GM18867 (cell line): ENCODE results near the gene TPD52L3.

Source experiments
- ATAC-seq: cut with Tn5 transposase; IDR thresholded peaks from one replicate; pipeline ENCODE4 v1.9.1; 2021; ENCODE audit warnings: mild to moderate bottlenecking, moderate library complexity; ENCODE audit not compliant: unreplicated experiment

Gene TPD52L3

DNA sequence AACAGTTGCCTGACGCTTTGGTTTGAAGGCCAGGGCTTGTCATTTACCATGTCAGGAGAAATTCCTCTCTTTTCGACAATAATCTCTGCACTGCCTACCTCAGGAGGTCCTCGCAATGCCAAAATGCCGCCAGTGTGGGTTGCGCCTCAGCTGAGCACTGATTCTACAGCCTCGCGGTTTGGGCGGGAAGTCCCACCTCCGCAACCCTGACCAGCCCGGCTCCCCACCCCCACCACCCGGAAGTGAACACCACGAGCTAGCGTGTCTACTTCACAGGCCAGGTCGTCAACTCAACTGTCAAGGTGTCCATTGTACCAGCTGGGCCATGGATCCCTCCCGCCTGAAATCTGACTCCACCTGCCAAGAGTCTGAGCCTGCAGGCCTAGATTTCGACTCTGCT is at the start of gene TPD52L3:
TSS of gene TPD52L3 (plus strand) at position 273 of the 400 bp plus-strand sequence. CDS start 221 bp downstream, outside the sequence.
- ATAC-seq, result no peak

DNA sequence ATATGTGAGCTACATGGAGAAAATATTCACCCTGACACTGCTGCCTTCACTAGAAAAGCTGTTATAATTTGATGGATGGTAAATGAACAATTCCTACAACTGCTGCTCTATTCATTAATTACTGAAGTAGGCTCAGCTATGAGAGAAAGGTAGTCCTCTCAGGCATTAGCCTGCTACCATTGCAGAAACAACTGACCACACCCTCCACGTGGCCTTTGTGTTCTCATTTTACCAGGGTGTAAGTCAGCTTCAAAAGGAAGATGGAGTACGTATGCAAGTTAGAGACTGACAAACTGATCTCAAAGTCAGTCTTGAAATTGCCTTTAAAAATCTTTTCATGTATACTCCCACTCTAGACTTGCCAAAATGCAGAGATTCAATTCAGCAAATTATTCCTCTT is 26.3 kb upstream of the TPD52L3 start:
- ATAC-seq, result no peak

DNA sequence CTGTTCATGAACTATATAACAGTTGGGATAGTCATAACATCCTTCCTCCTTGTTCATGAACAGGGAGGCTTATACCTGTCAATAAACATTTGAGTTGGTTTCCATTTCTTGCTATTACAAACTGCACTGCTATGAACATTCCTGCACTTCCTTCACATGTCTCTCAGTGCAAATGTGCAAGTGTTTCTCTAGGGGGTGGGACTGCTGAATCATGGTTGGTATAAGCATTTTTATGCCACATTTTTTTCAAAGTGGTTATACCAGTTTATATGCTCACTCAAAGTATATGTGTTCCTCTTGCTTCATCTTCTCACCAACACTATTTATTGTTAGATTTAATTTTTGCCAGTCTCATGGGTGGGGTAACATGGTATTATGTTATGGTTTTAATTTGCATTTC is 25.8 kb upstream of the TPD52L3 start:
- no peak for ATAC-seq

DNA sequence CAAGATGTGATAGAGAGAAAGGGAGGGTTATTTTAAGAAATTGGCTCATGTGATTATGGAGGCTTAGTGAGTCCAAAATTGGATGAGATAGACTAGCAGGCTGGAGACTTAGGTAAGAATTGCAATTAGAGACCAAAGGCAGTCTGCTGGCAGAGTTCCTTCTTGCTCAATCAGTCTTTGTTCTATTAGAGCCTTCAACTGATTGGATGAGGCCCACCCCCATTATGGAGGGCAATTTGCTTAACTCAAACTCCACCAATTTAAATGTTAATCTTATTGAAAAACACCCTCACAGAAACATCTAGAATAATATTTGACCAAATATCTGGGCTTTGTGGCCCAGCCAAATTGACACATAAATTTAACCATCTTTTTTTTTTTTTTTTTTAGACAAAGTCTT is 23.9 kb upstream of the TPD52L3 start:
- ATAC-seq, result no peak

DNA sequence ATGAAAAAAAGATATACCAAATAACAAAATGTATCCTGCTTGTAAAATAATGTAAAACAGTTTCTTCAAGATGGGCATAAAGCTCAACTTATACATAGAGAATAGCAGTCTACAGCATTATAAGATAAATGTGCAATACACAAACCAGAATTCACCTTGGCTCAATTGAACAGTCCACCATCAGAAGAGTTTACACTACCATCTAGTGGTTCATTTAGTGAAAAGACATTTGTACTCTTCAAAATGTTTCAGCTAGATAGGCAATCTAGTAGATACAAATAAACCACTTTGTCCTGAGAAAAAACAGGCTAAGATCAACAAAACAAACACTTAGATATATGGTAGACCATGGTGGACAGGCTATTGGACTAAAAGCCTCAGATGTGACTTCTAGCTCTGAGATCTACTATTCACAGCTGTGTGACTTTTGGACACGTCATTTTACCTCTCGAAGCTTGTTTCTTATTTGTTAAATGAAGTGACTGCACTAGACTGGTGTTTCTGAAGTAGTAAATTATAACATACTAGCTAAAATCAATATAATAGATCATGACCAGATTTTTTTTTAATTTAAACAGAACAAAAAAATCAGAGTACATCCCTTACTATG is 22.1 kb upstream of the TPD52L3 start:
- ATAC-seq, result peak; percentile 50

DNA sequence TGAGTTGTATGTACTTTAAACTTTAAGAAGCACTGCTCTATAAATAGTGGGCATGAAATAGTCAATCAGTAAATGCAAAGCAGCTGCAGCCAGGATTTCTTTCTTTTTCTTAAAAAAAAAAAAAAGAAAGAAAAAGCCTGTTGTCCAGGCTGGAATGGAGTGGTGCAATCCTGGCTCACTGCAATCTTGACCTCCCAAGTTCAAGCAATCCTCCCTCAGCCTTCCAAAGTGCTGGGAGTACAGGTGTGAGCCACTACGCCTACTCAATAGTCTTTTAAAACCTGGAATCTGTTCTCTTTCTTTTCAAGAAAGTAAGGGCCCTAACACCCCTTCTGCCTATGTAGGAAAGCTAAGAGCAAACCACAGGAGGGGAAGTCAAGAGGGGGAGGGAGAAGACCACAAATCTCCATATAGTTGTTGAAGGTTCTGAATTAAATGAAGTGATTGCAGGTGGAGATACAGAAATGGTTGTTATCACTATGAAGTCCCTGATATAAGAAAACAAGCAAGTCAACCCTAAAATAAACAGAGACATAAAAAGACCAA is 20.6 kb upstream of the TPD52L3 start:
- no peak for ATAC-seq

DNA sequence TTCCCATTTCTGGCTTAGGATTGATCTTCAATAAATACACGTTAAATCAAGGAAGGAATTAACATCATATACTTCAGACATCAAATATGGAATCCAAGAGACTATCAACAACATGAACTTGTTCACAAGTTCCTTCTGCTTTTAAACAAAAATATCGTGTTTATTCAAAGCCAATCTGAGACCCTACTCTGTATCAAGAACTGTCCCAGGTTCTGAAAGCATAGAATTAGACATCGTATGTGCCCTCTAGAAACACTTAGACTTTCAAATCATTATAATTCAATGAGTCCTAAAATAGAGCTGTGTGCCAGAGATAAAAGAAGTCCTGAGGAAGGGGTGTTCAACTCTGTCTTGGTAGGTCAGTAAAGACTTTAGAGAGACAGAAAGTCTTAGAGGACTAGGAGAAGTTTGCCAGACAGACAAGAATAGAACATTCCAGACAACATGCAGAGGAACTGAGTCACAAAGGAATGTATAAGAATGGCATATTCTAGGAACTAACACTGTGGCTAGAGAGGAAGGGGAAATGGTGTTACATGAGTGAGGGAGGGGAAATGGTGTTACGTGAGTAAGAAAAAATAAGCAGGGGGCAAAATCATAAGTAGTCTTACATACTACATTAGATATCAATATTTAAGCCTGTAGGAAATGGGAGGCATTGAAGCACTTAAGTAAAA is 2.9 kb downstream of the TPD52L3 start:
- ATAC-seq, result no peak

DNA sequence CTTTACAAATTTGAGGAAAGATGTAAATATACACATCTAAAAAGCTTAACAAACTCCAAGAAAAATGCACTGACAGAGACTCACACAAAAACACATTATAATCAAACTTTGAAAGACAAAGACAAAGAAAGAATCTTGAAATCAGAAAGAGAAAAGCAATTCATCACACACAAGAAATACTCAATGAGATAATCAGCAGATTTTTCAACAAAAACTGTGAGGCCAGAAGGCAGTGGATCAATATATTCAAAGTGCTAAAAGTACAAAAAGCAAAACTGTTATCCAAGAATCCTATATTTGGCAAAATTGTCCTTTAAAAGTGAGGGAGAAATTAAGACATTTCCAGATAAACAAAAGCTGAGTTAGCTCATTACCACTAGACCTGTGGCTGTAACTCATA is 6.1 kb downstream of the TPD52L3 start:
- no peak for ATAC-seq

DNA sequence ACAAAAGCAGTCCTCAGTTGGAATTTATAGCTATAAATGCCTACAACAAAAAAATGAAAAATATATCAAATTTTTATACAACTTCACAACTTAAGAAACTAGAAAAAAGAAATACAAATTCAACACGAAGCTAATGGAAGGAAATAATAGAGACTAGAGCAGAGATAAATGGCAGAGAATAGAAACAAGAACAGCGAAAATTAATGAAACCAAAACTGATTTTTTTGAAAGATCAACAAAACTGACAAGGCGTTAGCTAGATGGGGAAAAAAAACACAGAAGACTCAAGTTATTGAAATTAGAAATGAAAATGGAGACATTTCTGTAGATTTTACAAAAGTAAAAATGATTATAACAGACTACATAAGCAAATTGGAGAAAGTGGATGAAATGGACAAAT is 20.6 kb downstream of the TPD52L3 start:
- ATAC-seq, result no peak

DNA sequence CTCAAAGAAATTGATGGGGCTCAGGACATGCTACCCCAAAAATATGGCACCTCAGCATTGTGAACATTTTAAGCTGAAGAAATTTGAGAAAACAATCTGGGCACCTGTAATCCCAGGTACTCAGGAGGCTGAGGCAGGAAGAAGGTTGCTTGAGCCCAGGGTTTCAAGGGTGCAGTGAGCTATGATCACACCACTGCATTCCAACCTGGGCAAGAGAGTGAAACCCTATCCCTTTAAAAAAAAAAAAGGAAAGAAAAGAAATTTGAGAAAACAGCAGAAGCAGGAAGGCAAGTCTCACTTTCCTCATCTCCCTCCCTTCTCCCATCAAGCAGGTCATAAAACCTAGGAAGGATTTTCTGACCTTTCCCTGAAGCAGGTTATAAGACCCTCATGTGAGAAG is 23.6 kb downstream of the TPD52L3 start:
- ATAC-seq, result no peak

DNA sequence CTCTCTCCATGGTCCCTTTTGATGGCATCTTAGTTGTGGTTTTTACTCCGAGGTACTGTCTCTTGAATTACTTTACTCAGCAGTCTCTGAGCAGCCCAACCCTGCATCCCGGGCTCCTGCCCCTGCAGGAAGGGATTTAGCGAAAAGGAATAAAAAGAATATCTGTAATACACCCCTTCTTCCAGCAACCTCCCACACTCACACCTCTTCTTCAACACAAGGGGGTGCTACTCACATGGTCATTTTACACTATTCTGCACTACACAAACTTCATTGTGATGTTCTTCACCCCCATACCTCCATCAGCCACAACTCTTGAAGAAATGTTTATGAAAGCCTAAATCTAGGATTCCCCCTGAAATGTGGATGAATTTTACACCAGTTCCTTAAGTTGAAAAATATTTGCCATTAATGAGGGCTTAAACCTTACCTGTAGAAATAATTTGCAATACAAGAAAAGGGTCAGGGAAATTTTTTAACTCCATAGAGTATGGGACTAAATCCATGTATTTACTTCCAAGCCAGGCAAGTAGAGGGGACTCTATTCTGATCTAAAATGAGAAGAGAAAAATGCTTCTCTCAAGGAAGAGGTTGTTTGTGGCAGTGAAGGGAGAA is 26.0 kb downstream of the TPD52L3 start:
- ATAC-seq, result peak; percentile 82

DNA sequence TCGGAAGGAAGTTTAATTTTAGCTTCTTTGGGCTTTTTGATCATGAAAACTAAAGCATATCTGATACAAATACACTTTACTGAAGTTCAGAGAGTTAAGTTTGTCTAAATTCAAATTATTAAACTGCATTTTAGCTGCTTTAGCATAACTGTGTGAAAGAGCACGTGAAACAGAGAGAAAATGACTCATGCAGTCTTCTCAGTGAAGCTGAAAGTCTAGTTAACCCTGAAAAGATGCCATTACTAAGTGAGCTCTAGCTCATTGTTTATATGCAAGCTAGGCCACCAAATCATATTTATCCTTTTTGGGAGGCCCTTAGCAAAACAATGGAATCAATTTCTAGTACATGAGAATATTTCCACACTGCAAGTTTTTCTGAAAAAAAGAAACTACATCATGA is 27.6 kb downstream of the TPD52L3 start:
- ATAC-seq, result peak; percentile 47

DNA sequence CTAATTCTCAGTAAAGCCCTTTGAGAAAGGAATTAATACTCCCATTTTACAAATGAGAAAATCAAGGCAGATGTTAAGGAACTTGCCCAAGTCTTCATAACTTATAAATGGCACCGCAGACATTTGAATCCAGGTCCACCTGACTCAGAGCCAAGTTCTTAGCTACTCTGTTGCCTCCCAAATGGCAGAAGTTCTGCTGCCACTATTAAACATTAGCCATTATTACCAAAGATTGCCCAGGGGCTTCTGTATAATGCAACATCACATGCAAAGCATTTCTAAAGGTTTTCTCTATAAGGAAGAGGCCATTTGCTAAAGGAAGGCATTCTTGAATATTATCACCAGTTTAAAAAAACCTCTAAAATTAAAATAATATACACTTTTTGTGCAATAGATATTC is 28.3 kb downstream of the TPD52L3 start:
- ATAC-seq, result no peak

DNA sequence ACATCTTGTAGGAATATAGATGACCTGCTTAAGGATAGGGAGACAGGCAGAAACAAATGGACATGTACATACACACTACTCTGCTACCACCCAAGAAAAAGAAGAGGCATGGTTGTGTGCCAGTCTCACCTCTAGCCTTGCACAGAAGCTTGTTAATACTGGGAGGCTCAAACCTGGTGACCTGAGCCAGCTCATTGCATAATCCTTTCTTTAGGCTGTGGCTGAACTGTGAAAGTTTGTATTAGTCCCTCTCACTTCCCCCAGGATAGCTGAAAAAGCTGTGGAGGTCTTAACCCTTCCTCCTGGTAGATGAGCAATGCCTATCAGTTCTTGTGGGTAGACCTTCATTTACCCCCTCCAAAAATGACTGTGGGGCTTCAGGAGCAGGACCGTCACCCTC is 28.7 kb downstream of the TPD52L3 start:
- ATAC-seq, result no peak

DNA sequence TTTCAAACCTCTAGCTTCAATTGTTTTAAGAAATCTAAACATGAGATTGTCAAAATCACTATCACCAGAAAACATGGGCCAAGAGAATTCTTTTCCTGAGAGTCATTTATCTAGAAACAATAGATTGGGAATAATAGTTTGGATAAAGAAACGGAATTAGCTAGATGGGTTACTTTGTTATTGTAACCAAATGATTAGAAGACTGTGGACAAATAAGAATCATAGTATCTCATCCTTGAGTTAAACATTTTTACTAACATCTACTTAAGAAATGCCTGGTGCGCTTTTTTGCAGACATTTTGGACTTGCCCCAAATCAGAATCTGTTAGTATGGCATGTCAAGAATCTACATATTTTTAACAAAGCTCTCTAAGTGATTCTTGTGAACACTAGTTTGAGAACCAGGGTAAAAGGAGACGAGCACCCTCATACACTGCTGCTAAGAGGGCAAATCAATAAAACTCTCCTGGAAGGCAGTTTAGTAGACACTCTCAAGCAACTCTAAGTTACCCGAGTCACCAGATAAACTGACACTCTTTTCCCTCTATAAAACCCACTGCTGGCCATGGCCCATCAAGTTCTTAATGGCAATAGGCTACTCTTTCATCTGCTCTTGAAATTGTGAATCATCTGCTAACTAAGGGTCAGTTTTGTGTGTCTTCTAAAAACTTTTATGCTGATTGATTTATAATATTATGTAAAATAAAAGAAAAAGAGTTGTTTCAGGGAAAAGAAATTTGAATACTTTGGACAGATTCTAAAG is 39.1 kb downstream of the TPD52L3 start:
- no peak for ATAC-seq

DNA sequence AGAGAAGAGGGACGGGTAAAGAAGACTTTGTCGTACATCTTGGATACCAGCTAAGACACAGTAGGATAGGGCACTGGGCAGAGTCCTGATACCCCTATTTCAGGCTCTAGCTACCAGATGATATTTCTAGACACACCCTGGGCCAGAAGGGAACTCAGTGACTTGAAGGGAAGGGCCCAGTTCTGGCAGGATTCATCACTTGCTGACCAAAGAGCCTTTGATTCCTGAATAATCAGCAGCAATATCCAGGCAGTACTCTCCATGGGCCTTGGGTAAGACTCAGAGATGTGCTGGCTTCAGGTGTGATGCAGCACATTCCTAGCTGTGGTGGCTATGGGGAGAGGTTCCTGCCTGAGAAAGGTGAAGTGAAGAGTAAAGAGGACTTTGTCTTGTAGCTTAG is 40.7 kb downstream of the TPD52L3 start:
- ATAC-seq, result no peak
